COLO668 (cell line): ENCODE data around the gene EBF3.

Experiments
- DNase-seq: peaks from one replicate; lab custom pipeline; 2025; ENCODE audit not compliant: unreplicated experiment; lab: John Stamatoyannopoulos, UW

The EBF3 gene

GRCh38 chr10:129960481-129961156 is 3.5 kb downstream of the EBF3 start:
- DNase-seq: no peak

GRCh38 chr10:129959544-129960480 is 4.3 kb downstream of the EBF3 start:
- DNase-seq: no peak

DNA sequence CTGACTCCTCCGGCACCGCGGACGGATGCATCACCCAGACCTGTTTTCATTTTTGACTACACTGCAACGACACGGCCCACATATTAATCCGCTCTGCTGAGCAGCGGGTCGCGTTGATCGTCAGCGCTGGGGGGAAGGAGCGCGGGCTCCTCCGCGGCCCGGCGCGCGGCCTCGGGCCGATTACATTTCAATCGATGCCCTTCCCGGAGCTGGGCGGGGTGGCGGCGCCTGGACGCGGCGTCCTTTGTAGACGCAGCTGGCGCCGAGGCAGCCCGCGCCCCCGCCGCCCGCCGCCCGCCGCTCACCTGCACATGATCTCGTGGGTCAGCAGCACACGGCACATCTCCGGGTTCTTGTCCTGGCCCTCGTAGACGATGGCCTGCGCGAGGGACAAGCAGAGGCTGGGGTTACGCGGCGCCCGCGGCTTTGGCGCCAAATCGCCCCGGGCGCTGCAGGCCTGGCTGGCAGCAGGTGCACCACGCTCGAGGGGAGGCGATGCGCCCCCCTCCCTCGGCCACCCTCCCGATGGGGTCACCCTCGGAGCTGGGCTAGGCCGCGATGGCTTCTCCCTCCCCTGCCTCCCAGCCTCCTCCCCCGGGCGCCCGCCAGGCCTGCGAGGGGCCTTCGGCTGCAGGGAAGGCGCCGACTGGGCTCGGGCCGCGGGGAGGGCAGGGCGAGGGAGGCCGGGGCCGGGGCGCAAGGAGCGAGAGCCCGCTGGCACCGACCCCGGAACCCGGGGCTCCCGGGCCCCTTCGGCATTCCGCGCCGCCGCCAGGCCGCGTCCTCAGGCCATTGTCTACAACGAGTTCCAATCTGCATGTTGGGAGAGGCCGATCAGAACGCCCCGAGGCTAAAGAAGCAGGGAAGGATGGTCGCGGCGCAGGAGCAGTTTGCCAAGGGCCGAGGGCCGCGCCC is 5.2 kb downstream of the EBF3 start:
- peak; percentile 78 for DNase-seq

DNA sequence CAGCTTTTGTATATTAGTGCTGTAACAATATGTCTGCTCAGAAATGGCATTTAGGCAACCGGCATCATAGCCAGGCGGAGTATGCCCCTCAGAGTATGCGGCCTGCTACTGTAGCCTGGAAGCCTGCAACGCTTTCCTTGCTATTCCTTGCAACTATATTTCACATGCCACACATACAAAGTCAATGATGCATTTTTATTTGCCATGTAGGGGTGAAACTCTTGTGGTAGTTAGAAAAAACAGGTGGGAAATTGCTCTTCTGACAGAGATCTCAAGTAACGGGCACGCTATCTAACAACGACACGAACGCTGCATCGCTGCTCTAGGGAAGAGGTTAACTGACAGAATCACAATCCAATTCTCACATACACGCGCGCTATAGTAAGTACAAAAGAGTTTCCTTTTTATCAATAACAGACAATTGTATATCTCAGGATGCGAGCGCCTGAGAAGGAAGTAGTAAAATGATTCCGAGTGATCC is 5.9 kb downstream of the EBF3 start:
- DNase-seq: peak; percentile 3

- peak; percentile 17 for DNase-seq
These were observed 7.0 kb downstream of the EBF3 start for GRCh38 chr10:129956876-129957673.

- DNase-seq: no peak
These were observed 7.8 kb downstream of the EBF3 start for GRCh38 chr10:129956286-129956670.

- peak; percentile 3 for DNase-seq
These were observed 8.3 kb downstream of the EBF3 start for GRCh38 chr10:129955601-129956285.

- no peak for DNase-seq
These were observed 9.4 kb downstream of the EBF3 start for GRCh38 chr10:129954492-129955315.

DNA sequence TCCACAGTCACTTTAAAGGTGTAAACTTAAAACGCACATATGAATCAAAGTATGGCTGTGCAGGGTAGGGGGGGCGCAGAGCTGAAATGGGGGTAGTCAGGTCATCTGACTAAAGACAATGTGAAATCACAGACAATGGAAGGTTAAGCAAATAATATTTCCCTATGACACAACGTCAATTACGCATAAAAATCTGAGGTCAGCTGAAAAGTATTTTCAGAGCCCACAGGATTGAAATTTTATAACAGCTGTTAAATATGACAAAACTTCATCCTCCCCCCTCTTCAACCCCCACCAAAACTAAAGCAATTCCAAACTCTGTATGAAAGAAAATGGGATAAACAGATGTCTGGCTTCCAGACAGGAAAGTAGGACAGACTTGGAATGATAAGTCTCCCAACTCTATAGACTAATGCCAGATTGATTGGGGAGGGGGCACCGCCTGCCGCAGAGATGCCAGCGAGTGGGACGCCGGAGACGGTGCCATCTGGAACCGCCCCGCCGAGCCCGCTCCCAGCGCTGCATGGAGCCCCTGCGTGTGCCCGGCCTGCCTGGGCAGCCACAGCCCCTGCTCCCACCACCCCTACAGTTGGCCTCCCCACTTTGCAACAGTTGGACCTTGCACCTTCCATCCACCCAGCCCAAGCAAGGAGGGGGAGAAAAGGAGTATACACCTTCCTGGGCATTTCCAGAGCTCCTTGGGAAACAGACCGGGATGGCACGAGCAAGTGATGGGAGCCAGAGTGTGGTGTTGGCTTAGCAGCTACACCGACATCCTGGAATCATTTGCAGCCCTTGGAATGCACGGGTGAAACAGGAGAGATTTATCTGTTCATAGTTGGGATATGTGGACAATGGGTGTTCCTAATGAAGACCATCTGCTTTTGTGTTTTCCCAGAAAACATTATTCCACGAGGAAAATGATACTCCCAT is 10.7 kb downstream of the EBF3 start:
- no peak for DNase-seq

- DNase-seq: no peak
These were observed 11.5 kb downstream of the EBF3 start for GRCh38 chr10:129952378-129953118.

GRCh38 chr10:129951970-129952265 is 12.2 kb downstream of the EBF3 start:
- no peak for DNase-seq

- DNase-seq: no peak
These were observed 12.7 kb downstream of the EBF3 start for GRCh38 chr10:129951101-129951969.

GRCh38 chr10:129950676-129951075 is 13.4 kb downstream of the EBF3 start:
- DNase-seq: no peak

GRCh38 chr10:129949891-129950291 is 14.2 kb downstream of the EBF3 start:
- DNase-seq: no peak

DNA sequence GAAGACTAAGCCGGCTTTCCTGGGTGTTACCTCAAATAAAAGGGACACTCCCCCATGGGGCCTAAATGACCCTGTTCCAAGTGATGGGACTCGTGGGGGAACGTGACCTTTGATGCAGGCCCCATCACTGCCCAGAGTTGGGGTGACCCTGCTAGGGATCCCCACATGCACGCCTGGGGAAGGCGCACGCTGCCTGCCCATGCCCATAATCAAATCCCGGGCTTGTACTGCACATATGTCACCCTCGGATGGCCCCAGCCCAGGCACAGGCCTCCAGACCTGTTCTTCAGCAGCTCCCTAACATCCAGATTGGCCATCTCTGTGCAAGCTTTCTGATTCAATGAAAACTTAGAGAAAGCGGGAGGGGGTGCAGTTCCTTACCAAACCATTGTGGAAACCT is 14.7 kb downstream of the EBF3 start:
- no peak for DNase-seq

GRCh38 chr10:129946859-129947258 is 17.2 kb downstream of the EBF3 start:
- no peak for DNase-seq
